Measurements from ENCODE around the gene OPTN. TPM values are rescaled to one million over a fixed set of nuclear protein-coding genes. Genes with fewer than 3 reads are reported as not detected.

The OPTN gene
- total and polyA plus RNA-seq, 2 experiments from 2014 or later: 12.4 to 16.8 TPM

- Histone ChIP-seq H3K4me3 (no peak overlapping the region), H3K4me1 (ENCODE audit: low read depth) (no peaks in the 10 kb centered on the region), H3K27ac (no peak overlapping the region), H3K9me3 (ENCODE audit: low read depth) (no peaks in the 10 kb centered on the region), H3K36me3 (no peaks in the 10 kb centered on the region), H3K27me3 (no peaks in the 10 kb centered on the region)
- no peak for DNase-seq (ENCODE audit: low read depth in 1 of 2, low spot score in 1 of 2)
- no peak for TF ChIP-seq CTCF (IDR thresholded peaks at IDR 0.05; ENCODE audit: low read depth, low read length)
Measured at GRCh38 chr10:13068484-13068883, 31.5 kb upstream of the OPTN start.

- no peak for DNase-seq (ENCODE audit: low read depth in 1 of 2, low spot score in 1 of 2)
- Histone ChIP-seq H3K27me3 (no peaks in the 10 kb centered on the region), H3K4me1 (ENCODE audit: low read depth) (no peaks in the 10 kb centered on the region), H3K27ac (no peak overlapping the region), H3K9me3 (ENCODE audit: low read depth) (no peaks in the 10 kb centered on the region), H3K4me3 (no peak overlapping the region), H3K36me3 (no peaks in the 10 kb centered on the region)
- TF ChIP-seq CTCF (IDR thresholded peaks at IDR 0.05; ENCODE audit: low read depth, low read length): no peak
Measured at GRCh38 chr10:13072339-13072738, 27.6 kb upstream of the OPTN start.

GRCh38 chr10:13074563-13075451 lies 25.2 kb upstream of the OPTN start:
- Histone ChIP-seq H3K27me3 (no peaks in the 10 kb centered on the region), H3K27ac (no peak overlapping the region), H3K4me3 (no peak overlapping the region), H3K9me3 (ENCODE audit: low read depth) (no peaks in the 10 kb centered on the region), H3K36me3 (no peaks in the 10 kb centered on the region), H3K4me1 (ENCODE audit: low read depth) (no peaks in the 10 kb centered on the region)
- TF ChIP-seq CTCF (IDR thresholded peaks at IDR 0.05; ENCODE audit: low read depth, low read length): peak; percentile 89
- DNase-seq (ENCODE audit: low read depth in 1 of 2, low spot score in 1 of 2): peak; percentile 71 to 83

- no peaks in the 10 kb centered on the region for H3K36me3 ChIP-seq
- H3K27me3 ChIP-seq: no peaks in the 10 kb centered on the region
- DNase-seq (ENCODE audit: low read depth in 1 of 2, low spot score in 1 of 2): no peak
- TF ChIP-seq CTCF (IDR thresholded peaks at IDR 0.05; ENCODE audit: low read depth, low read length): no peak
- no peak overlapping the region for H3K27ac ChIP-seq
- H3K4me3 ChIP-seq: no peak overlapping the region
- H3K9me3 ChIP-seq (ENCODE audit: low read depth): no peaks in the 10 kb centered on the region
- H3K4me1 ChIP-seq (ENCODE audit: low read depth): no peaks in the 10 kb centered on the region
Measured at GRCh38 chr10:13078912-13079775, 20.8 kb upstream of the OPTN start.

- Histone ChIP-seq H3K27me3 (no peaks in the 10 kb centered on the region), H3K27ac (no peak overlapping the region), H3K9me3 (ENCODE audit: low read depth) (no peaks in the 10 kb centered on the region), H3K36me3 (no peaks in the 10 kb centered on the region), H3K4me1 (ENCODE audit: low read depth) (no peaks in the 10 kb centered on the region), H3K4me3 (no peak overlapping the region)
- no peak for DNase-seq (ENCODE audit: low read depth in 1 of 2, low spot score in 1 of 2)
- no peak for TF ChIP-seq CTCF (IDR thresholded peaks at IDR 0.05; ENCODE audit: low read depth, low read length)
Measured at GRCh38 chr10:13079776-13080050, 20.2 kb upstream of the OPTN start.

Measured in cardiac muscle cell (in vitro differentiated cells and primary cell).